ENCODE data around the gene KIF26B.

Gene KIF26B

DNA sequence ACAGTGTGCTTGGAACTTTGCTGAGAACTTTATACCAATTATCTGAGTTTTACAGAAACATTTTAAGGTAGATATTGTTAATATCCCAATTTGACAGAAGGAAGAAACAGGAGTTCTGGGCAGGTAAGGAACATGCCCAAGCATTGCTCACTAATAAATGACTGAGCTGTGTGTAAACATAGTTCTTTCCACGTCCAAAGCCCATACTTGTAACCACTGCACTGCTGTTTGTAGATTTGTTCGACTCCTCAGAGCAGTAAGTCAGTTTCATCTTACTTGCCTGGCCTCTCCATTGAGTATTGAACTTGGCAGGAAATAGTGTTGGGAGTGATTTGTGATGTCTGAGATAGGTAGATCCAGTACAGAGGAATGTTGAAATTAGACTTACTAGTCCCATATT lies 335.1 kb downstream of the KIF26B start:
- Histone ChIP-seq H3K27me3 (ENCODE audit: control insufficient read depth, insufficient read depth, low read length) (no peaks in the 10 kb centered on the region), H3K9me3 (ENCODE audit: control insufficient read depth, low read depth, low read length) (no peaks in the 10 kb centered on the region), H3K4me3 (ENCODE audit: low read length) (no peak overlapping the region), H3K36me3 (ENCODE audit: control insufficient read depth, low read depth, low read length) (no peaks in the 10 kb centered on the region), H3K9ac (ENCODE audit: low read length) (no peak overlapping the region), H3K4me1 (ENCODE audit: control insufficient read depth, low read depth, low read length) (peaks cover 12% of the 10 kb centered on the region), H3K27ac (ENCODE audit: low read length) (no peak overlapping the region)

DNA sequence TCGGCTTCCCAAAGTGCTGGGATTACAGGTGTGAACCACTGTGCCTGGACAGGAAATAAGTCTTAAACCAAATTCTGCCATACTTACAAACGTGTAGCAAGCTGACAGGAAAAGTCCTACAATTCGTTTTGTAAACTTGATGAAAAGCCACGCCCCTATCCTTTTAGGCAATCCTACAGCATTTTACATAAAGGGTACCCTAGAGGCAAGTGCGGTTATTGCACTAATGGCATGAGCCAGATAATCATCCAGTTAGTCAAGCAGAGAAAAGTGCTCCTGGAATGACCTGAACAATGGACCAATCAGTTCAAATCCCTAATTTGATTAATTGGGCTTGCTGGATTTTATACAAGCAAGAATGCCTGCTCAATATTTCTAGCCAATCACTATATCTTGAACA lies 338.2 kb downstream of the KIF26B start:
- no peaks in the 10 kb centered on the region for H3K36me3 ChIP-seq (ENCODE audit: control insufficient read depth, low read depth, low read length)
- H3K9me3 ChIP-seq (ENCODE audit: control insufficient read depth, low read depth, low read length): no peaks in the 10 kb centered on the region
- H3K27ac ChIP-seq (ENCODE audit: low read length): no peak overlapping the region
- no peak overlapping the region for H3K9ac ChIP-seq (ENCODE audit: low read length)
- H3K4me1 ChIP-seq (ENCODE audit: control insufficient read depth, low read depth, low read length): peaks cover 12% of the 10 kb centered on the region
- H3K4me3 ChIP-seq (ENCODE audit: low read length): no peak overlapping the region
- no peaks in the 10 kb centered on the region for H3K27me3 ChIP-seq (ENCODE audit: control insufficient read depth, insufficient read depth, low read length)

DNA sequence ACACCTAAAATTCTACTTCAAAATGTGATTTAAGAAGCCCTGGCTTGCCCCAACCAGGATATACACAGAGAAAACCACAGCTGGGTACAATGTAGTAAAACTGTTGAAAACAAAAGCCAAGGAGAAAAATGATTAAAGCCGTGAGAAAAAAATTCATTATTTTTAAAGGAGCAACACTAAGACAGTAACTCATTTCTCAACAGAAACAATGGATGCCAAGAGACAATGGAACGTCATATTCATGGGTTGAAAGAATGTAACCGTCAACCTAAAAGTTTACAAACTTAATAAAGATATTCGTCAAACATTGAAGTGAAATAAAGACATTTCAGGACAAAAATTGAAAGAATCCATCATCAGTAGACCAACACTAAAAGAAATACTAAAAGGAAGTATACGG lies 340.9 kb downstream of the KIF26B start:
- Histone ChIP-seq H3K27me3 (ENCODE audit: control insufficient read depth, insufficient read depth, low read length) (no peaks in the 10 kb centered on the region), H3K4me1 (ENCODE audit: control insufficient read depth, low read depth, low read length) (no peaks in the 10 kb centered on the region), H3K27ac (ENCODE audit: low read length) (no peak overlapping the region), H3K4me3 (ENCODE audit: low read length) (no peak overlapping the region), H3K9me3 (ENCODE audit: control insufficient read depth, low read depth, low read length) (no peaks in the 10 kb centered on the region), H3K36me3 (ENCODE audit: control insufficient read depth, low read depth, low read length) (no peaks in the 10 kb centered on the region), H3K9ac (ENCODE audit: low read length) (no peak overlapping the region)

DNA sequence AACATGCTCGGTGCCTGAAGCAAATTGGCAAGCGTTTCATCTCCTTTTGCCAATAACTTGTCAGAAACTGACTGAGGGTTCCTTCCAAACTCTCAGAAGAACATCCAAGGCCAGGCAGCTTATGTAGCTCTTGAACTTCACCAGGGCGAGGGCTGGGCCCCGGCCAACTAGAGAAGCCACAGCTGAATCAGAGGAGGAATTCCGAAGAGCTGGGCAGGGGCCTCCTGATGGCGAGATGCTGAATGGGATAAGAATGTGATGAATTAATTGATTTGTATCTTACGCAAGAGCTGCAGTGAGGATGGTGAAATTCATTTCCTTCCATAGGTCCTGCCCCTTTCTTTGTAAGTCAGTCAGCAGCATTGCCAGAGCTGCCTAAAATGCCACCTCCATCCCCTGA lies 345.8 kb downstream of the KIF26B start:
- no peaks in the 10 kb centered on the region for H3K9me3 ChIP-seq (ENCODE audit: control insufficient read depth, low read depth, low read length)

DNA sequence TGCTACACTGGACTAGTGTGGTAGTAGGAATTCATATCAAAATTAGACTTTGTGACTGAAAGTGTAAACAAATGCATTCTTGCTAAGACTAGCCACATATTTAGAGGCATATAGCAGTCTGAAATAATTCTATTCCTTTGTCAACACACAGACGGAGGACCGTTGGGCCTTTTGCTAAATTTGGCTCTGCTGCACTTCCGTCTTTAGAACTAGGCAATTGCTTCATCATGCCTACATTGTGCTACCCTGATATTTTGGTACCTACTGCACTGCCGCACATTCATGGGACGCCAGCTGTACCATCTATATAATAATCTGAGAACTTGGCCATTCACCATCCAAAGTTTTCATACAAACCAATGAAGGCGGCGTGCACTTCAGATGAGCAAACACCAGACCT lies 346.8 kb downstream of the KIF26B start:
- no peak overlapping the region for H3K27ac ChIP-seq (ENCODE audit: low read length)
- no peaks in the 10 kb centered on the region for H3K9me3 ChIP-seq (ENCODE audit: control insufficient read depth, low read depth, low read length)
- H3K27me3 ChIP-seq (ENCODE audit: control insufficient read depth, insufficient read depth, low read length): no peaks in the 10 kb centered on the region
- no peaks in the 10 kb centered on the region for H3K4me1 ChIP-seq (ENCODE audit: control insufficient read depth, low read depth, low read length)
- H3K36me3 ChIP-seq (ENCODE audit: control insufficient read depth, low read depth, low read length): no peaks in the 10 kb centered on the region
- H3K9ac ChIP-seq (ENCODE audit: low read length): no peak overlapping the region
- H3K4me3 ChIP-seq (ENCODE audit: low read length): no peak overlapping the region

More for the DNA sequence above, 345.8 kb downstream of the KIF26B start:
- no peaks in the 10 kb centered on the region for H3K4me1 ChIP-seq (ENCODE audit: control insufficient read depth, low read depth, low read length)
- no peak overlapping the region for H3K4me3 ChIP-seq (ENCODE audit: low read length)
- H3K27me3 ChIP-seq (ENCODE audit: control insufficient read depth, insufficient read depth, low read length): no peaks in the 10 kb centered on the region
- no peak overlapping the region for H3K9ac ChIP-seq (ENCODE audit: low read length)
- no peaks in the 10 kb centered on the region for H3K36me3 ChIP-seq (ENCODE audit: control insufficient read depth, low read depth, low read length)
- H3K27ac ChIP-seq (ENCODE audit: low read length): no peak overlapping the region

DNA sequence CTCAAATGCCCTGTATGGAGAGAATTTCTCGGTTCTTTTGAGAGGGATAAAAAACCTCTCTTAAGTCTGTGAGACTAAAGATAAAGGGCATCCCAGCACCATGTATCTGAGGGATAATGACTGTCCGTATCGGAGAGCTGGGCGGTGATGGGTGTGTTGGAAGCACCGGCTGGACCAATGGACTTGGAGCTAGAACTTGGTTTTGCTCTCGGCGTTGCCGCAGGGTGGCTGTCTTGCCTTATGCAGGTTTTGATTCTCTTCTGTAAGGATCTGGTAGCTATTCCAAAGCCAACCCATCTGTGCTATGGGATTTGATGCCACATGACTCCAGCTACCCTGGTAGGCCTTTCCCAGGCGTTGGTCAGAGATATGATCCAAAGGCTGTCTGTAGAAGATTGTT lies 348.8 kb downstream of the KIF26B start:
- H3K27me3 ChIP-seq (ENCODE audit: control insufficient read depth, insufficient read depth, low read length): no peaks in the 10 kb centered on the region
- H3K4me1 ChIP-seq (ENCODE audit: control insufficient read depth, low read depth, low read length): no peaks in the 10 kb centered on the region
- no peak overlapping the region for H3K9ac ChIP-seq (ENCODE audit: low read length)
- no peaks in the 10 kb centered on the region for H3K9me3 ChIP-seq (ENCODE audit: control insufficient read depth, low read depth, low read length)
- H3K27ac ChIP-seq (ENCODE audit: low read length): no peak overlapping the region
- H3K4me3 ChIP-seq (ENCODE audit: low read length): no peak overlapping the region
- no peaks in the 10 kb centered on the region for H3K36me3 ChIP-seq (ENCODE audit: control insufficient read depth, low read depth, low read length)

DNA sequence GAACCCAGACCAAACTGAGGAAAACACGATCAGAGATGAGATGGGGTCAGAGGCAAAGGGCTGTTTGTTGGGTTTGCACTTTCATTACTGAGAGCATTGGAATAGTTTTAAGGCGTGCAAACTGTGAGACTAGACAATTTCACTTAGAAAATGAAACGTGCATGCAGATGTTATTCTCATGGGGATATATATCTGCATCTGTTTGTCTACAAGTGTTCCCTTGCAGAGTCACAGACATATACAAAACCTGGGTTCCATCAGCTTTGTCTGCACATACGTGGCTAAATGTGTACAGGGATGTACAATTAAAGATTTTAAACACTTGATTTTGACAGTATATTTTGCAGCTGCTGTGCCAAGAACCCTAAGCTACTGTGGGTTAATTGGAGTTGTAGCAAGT lies 355.4 kb downstream of the KIF26B start:
- no peaks in the 10 kb centered on the region for H3K27me3 ChIP-seq (ENCODE audit: control insufficient read depth, insufficient read depth, low read length)
- H3K36me3 ChIP-seq (ENCODE audit: control insufficient read depth, low read depth, low read length): no peaks in the 10 kb centered on the region
- no peak overlapping the region for H3K27ac ChIP-seq (ENCODE audit: low read length)
- H3K4me1 ChIP-seq (ENCODE audit: control insufficient read depth, low read depth, low read length): peaks cover 18% of the 10 kb centered on the region
- H3K9ac ChIP-seq (ENCODE audit: low read length): no peak overlapping the region
- no peak overlapping the region for H3K4me3 ChIP-seq (ENCODE audit: low read length)
- H3K9me3 ChIP-seq (ENCODE audit: control insufficient read depth, low read depth, low read length): no peaks in the 10 kb centered on the region

DNA sequence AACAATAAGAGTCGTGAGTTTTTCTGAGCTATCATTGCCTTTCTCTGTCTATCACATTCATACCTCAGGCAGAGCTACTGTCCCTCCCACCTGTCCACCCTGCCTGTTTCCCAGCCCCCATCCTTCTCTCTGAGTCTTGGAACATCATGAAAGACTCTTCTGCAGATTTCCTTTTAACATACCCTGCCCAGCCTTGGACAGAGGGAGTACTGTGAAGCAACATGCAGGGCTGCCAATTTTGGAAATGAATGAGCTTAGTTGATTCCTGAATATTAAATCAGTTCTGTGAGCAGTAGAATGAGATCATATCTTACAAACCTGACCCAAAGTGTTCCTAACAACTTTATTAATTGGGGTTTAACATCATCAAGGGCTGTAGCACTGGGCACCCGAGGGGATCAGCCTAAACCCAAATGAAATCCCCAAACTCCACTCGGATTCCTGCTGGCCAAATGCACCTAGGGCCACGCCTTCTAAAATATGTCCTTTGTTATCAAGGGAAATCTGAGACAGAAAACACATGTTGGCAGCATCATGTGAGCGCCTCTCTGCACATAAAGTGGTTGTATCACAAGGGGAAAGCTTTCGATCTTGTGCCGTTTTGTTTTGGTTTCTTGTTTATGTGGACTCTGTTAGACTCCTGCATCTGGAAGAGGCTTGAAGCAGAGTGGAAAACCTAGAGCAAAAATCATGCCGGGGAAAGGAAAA lies 357.6 kb downstream of the KIF26B start:
- Histone ChIP-seq H3K4me3 (ENCODE audit: low read length) (no peak overlapping the region), H3K27ac (ENCODE audit: low read length) (no peak overlapping the region), H3K36me3 (ENCODE audit: control insufficient read depth, low read depth, low read length) (no peaks in the 10 kb centered on the region), H3K9ac (ENCODE audit: low read length) (no peak overlapping the region), H3K9me3 (ENCODE audit: control insufficient read depth, low read depth, low read length) (no peaks in the 10 kb centered on the region), H3K4me1 (ENCODE audit: control insufficient read depth, low read depth, low read length) (peaks cover 18% of the 10 kb centered on the region), H3K27me3 (ENCODE audit: control insufficient read depth, insufficient read depth, low read length) (no peaks in the 10 kb centered on the region)

DNA sequence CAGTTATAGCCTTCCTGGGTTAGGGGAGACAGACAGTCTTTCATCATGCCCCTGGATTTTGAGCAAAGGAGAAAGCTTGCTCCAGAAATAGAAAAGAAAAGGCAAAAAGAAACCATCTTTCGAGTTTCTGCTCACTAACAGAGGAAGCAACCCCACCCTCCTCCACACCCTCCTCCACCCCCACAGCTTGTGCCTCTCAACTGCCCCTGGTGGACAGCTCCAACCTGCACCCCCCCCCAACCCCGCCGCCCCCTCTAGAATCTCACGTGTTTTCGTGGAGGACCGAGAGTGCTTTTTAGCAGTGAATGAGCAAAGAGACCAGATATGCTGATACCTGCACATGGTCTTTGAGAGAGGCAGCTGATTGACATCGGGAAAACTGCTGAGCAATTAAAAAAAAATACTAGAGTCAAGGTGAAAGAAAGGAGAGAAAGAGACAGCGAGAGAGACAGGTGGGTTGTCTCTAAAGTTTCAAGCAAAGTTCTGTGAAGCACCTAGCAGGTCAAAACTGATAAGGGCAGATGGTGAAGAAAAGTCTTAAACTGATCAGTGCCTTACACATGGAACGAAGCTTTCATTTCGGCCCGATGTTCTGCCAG lies 358.3 kb downstream of the KIF26B start:
- Histone ChIP-seq H3K4me3 (ENCODE audit: low read length) (no peak overlapping the region), H3K27ac (ENCODE audit: low read length) (no peak overlapping the region), H3K27me3 (ENCODE audit: control insufficient read depth, insufficient read depth, low read length) (no peaks in the 10 kb centered on the region), H3K9ac (ENCODE audit: low read length) (no peak overlapping the region), H3K9me3 (ENCODE audit: control insufficient read depth, low read depth, low read length) (no peaks in the 10 kb centered on the region), H3K36me3 (ENCODE audit: control insufficient read depth, low read depth, low read length) (no peaks in the 10 kb centered on the region), H3K4me1 (ENCODE audit: control insufficient read depth, low read depth, low read length) (peaks cover 18% of the 10 kb centered on the region)

DNA sequence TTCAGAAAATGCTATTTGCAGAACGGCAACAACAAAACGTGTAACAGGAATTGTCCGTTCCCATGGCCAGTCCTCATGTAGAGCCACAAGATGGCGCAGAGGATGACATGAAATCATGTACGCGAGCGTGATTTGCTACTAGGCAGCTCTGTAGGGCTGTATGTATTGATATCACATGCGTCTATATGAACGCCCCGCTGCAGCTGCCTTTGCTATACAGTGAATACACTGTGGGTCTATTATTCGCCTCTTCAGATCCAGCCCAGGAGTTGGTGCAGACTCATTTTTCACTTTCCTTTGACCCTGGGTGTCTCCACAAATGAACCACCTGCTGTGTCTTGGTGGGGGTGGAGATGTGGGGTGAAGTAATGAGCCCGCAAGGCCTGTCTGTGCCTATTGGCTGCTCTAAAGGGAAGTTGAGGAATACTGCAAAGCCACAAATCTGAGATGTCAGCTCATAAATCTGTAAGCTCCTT lies 361.5 kb downstream of the KIF26B start:
- Histone ChIP-seq H3K27ac (ENCODE audit: low read length) (no peak overlapping the region), H3K9me3 (ENCODE audit: control insufficient read depth, low read depth, low read length) (no peaks in the 10 kb centered on the region), H3K27me3 (ENCODE audit: control insufficient read depth, insufficient read depth, low read length) (no peaks in the 10 kb centered on the region), H3K4me3 (ENCODE audit: low read length) (no peak overlapping the region), H3K9ac (ENCODE audit: low read length) (no peak overlapping the region), H3K4me1 (ENCODE audit: control insufficient read depth, low read depth, low read length) (peaks cover 10% of the 10 kb centered on the region), H3K36me3 (ENCODE audit: control insufficient read depth, low read depth, low read length) (no peaks in the 10 kb centered on the region)

DNA sequence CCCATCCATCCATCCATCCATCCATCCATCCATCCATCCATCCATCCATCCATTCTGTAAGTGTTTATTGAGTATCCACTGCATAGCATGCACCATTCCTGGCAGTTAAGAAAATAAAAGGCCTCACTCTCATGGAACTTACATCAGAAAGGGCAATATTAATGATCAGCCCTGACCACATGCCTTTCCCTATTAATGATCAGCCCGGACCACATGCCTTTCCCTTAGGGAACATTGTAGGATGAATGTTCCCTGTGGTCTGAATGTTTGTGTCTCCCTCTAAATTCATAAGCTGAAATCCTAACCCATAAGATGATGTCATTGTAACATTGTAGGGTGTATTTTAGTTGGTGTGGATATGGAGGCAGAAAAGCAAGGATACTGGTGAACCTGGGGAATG lies 365.8 kb downstream of the KIF26B start:
- no peaks in the 10 kb centered on the region for H3K9me3 ChIP-seq (ENCODE audit: control insufficient read depth, low read depth, low read length)
- H3K9ac ChIP-seq (ENCODE audit: low read length): no peak overlapping the region
- H3K27me3 ChIP-seq (ENCODE audit: control insufficient read depth, insufficient read depth, low read length): no peaks in the 10 kb centered on the region
- no peaks in the 10 kb centered on the region for H3K36me3 ChIP-seq (ENCODE audit: control insufficient read depth, low read depth, low read length)
- H3K27ac ChIP-seq (ENCODE audit: low read length): no peak overlapping the region
- no peaks in the 10 kb centered on the region for H3K4me1 ChIP-seq (ENCODE audit: control insufficient read depth, low read depth, low read length)
- no peak overlapping the region for H3K4me3 ChIP-seq (ENCODE audit: low read length)

DNA sequence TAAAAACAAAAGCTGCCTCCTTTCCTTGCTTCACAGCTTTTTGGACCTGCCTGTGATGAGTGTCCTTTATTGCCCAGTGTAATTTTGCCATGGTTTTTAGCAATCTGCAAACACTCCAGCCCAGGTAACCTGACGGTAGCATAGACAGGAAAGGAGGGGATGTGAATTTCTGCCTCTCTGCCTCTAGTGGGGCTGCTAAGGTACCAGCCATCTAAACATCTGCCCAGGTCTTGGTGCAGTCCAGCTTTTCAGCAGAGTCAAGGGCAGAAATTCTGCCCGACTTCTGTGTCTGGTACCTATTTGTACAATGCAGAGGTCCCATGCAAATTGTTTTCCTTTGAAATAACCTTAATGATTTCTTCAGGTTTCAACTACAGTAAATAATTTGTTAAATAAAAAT lies 371.4 kb downstream of the KIF26B start:
- H3K27me3 ChIP-seq (ENCODE audit: control insufficient read depth, insufficient read depth, low read length): no peaks in the 10 kb centered on the region
- no peaks in the 10 kb centered on the region for H3K4me1 ChIP-seq (ENCODE audit: control insufficient read depth, low read depth, low read length)
- H3K9me3 ChIP-seq (ENCODE audit: control insufficient read depth, low read depth, low read length): no peaks in the 10 kb centered on the region
- no peak overlapping the region for H3K4me3 ChIP-seq (ENCODE audit: low read length)
- H3K27ac ChIP-seq (ENCODE audit: low read length): no peak overlapping the region
- no peak overlapping the region for H3K9ac ChIP-seq (ENCODE audit: low read length)
- H3K36me3 ChIP-seq (ENCODE audit: control insufficient read depth, low read depth, low read length): no peaks in the 10 kb centered on the region
